ENCODE results near the gene PSMD5. TPM values are rescaled to one million over a fixed set of nuclear protein-coding genes. Genes with fewer than 3 reads are reported as not detected.

PSMD5 gene
- total and polyA plus RNA-seq, 7 donors: 13.2 to 42.6 (median 28.6) TPM

DNA sequence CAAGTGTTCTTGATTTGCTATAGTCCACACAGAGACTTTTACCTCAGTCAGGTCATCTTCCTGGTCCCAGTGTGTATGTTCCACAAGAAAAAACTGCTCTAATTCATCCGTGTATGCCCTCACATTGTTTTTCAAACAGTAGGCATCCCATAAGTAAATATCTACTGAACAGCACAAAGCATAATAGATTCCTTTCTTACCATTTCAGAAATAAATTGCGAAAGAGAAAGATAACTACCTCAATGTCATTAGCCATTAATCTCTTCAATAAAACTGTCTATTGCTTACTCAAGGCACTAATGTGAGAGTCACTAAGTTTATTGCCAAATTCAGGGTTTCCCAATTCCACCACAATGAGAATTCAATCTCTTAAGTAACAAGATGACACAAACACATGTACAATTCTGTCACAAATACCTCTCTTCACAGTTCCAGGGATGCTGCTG lies 59.1 kb downstream of the PSMD5 start:
- peak overlapping the region in 1 of 4 donors; percentile 27 for H3K27ac ChIP-seq
- TF ChIP-seq POLR2A (IDR thresholded peaks at IDR 0.05) (no peak), POLR2AphosphoS5 (IDR thresholded peaks at IDR 0.05) (peak in 3 of 4 donors; percentile 12 to 36 (median 24)), EP300 (IDR thresholded peaks at IDR 0.05) (no peak)
- TF ChIP-seq, protein P1, sequence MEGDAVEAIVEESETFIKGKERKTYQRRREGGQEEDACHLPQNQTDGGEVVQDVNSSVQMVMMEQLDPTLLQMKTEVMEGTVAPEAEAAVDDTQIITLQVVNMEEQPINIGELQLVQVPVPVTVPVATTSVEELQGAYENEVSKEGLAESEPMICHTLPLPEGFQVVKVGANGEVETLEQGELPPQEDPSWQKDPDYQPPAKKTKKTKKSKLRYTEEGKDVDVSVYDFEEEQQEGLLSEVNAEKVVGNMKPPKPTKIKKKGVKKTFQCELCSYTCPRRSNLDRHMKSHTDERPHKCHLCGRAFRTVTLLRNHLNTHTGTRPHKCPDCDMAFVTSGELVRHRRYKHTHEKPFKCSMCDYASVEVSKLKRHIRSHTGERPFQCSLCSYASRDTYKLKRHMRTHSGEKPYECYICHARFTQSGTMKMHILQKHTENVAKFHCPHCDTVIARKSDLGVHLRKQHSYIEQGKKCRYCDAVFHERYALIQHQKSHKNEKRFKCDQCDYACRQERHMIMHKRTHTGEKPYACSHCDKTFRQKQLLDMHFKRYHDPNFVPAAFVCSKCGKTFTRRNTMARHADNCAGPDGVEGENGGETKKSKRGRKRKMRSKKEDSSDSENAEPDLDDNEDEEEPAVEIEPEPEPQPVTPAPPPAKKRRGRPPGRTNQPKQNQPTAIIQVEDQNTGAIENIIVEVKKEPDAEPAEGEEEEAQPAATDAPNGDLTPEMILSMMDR (IDR thresholded peaks at IDR 0.05): no peak
- H3K4me1 ChIP-seq: peaks cover 0 to 19% (median 11%) of the 10 kb centered on the region in 4 donors
- H3K27me3 ChIP-seq: no peaks in the 10 kb centered on the region
- DNase-seq: no peak
- no peaks in the 10 kb centered on the region for H3K9me3 ChIP-seq
- peaks cover 0 to 36% (median 11%) of the 10 kb centered on the region in 4 donors for H3K36me3 ChIP-seq
- H3K4me3 ChIP-seq: no peak overlapping the region
- 65 to 78% methylated on average over 2 of the region's 2 CpGs for WGBS, 2 donors
- intact Hi-C loops (cut with DNase I): no loop called here

DNA sequence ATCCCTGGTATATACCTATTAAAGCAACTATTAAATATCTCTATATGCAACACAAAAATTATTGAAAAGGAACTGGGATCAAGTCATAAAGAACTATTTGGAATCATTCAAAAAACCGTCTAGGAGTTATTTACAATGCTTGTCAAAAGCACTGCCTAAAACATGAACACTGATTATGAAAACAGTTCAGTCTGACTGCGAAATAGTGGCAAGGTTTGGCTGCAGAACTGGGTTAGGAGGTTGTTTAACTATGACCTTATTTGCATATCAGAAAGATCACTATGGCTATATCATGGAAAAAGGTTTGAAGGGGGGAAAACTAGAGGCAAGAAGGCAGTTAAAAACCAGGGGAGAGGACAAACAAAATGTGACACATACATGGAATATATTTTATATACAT lies 61.5 kb downstream of the PSMD5 start:
- H3K9me3 ChIP-seq: no peaks in the 10 kb centered on the region
- peaks cover 0 to 36% (median 7%) of the 10 kb centered on the region in 4 donors for H3K36me3 ChIP-seq
- no peak overlapping the region for H3K4me3 ChIP-seq
- TF ChIP-seq POLR2AphosphoS5 (IDR thresholded peaks at IDR 0.05): no peak
- TF ChIP-seq, protein P1 (IDR thresholded peaks at IDR 0.05): no peak
- TF ChIP-seq POLR2A (IDR thresholded peaks at IDR 0.05): no peak
- no peak for TF ChIP-seq EP300 (IDR thresholded peaks at IDR 0.05)
- intact Hi-C loops (cut with DNase I): no loop called here
- peaks cover 0 to 7% (median 3%) of the 10 kb centered on the region in 4 donors for H3K4me1 ChIP-seq
- no peaks in the 10 kb centered on the region for H3K27me3 ChIP-seq
- WGBS, 2 donors: 87 to 89% methylated on average over 2 of the region's 2 CpGs
- no peak overlapping the region for H3K27ac ChIP-seq
- no peak for DNase-seq

DNA sequence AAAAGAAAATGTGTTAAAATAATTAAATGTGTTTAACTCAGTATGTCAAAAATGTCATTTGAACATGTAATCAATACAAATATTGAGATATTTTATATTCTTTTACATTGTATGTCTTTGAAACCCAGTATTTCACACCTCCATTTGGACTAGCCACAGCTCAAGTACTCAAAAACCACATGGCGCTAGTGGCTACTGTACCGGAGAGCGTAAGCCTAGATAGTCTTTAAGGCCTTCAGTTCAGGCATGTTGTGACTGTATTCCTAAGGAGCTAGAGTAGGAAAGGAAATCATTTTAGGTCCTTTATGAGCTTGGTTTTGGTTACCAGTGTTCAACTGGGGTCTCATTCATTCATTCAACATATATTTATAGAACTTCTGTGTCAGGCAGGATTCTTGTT lies 62.4 kb downstream of the PSMD5 start:
- peaks cover 0 to 37% (median 15%) of the 10 kb centered on the region in 4 donors for H3K36me3 ChIP-seq
- no peak overlapping the region for H3K4me3 ChIP-seq
- H3K4me1 ChIP-seq: peaks cover 0 to 7% (median 3%) of the 10 kb centered on the region in 4 donors
- H3K27ac ChIP-seq: no peak overlapping the region
- no peaks in the 10 kb centered on the region for H3K27me3 ChIP-seq
- intact Hi-C loops (cut with DNase I): no loop called here
- no peak for DNase-seq
- no peaks in the 10 kb centered on the region for H3K9me3 ChIP-seq
- TF ChIP-seq, protein P1 (IDR thresholded peaks at IDR 0.05): no peak
- TF ChIP-seq EP300 (IDR thresholded peaks at IDR 0.05): no peak
- TF ChIP-seq POLR2AphosphoS5 (IDR thresholded peaks at IDR 0.05): no peak
- no peak for TF ChIP-seq POLR2A (IDR thresholded peaks at IDR 0.05)
- 95% methylated on average over 3 of the region's 3 CpGs for WGBS, 2 donors

DNA sequence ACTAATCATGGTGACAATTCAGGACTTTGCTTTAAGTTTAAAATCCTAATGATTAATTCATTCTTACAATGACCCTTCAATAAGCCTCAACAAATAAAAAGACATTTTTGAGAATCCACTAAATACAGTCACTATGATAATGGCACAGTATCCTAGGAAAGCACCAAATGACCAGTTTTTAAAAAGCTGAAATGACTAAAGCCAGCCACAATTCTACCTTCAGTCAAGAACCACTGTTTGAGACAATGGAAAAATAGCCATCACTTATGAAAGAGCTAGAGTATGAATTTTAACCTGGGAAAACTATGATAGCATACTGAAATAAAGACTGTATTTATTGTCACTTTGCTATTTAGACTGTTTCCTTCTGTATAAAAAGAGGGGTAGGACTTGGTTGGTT lies 63.5 kb downstream of the PSMD5 start:
- no peak overlapping the region for H3K4me3 ChIP-seq
- H3K9me3 ChIP-seq: no peaks in the 10 kb centered on the region
- TF ChIP-seq POLR2A (IDR thresholded peaks at IDR 0.05) (no peak), POLR2AphosphoS5 (IDR thresholded peaks at IDR 0.05) (no peak), EP300 (IDR thresholded peaks at IDR 0.05) (no peak)
- TF ChIP-seq, protein P1 (IDR thresholded peaks at IDR 0.05): no peak
- DNase-seq: no peak
- H3K27ac ChIP-seq: no peak overlapping the region
- no peaks in the 10 kb centered on the region for H3K27me3 ChIP-seq
- peaks cover 0 to 7% (median 3%) of the 10 kb centered on the region in 4 donors for H3K4me1 ChIP-seq
- intact Hi-C loops (cut with DNase I): no loop called here
- peaks cover 0 to 46% (median 16%) of the 10 kb centered on the region in 4 donors for H3K36me3 ChIP-seq

DNA sequence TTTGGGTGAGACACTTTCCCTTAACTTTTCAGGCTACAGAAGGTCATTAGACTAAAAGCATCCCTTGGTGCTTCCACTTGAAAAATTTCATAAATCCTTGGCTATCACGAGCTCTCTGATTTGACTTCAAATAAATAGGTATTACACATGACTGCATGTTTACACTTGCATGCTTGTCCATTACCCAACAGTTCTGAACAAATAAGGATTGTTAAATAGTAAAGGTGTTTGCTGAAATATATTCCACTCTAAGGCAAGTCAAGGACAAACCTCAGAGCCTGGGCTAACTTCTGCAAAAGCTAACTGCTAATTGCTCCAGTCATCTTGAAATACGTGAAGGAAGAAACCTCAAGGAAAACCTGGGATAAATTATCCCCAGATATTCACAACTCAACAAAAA lies 64.0 kb downstream of the PSMD5 start:
- H3K27ac ChIP-seq: no peak overlapping the region
- H3K4me1 ChIP-seq: peaks cover 0 to 6% (median 1%) of the 10 kb centered on the region in 4 donors
- no peak for DNase-seq
- H3K9me3 ChIP-seq: no peaks in the 10 kb centered on the region
- intact Hi-C loops (cut with DNase I): no loop called here
- H3K27me3 ChIP-seq: no peaks in the 10 kb centered on the region
- 80 to 86% methylated on average over 2 of the region's 2 CpGs for WGBS, 2 donors
- peaks cover 0 to 49% (median 17%) of the 10 kb centered on the region in 4 donors for H3K36me3 ChIP-seq
- no peak overlapping the region for H3K4me3 ChIP-seq
- no peak for TF ChIP-seq POLR2A (IDR thresholded peaks at IDR 0.05)
- TF ChIP-seq, protein P1 (IDR thresholded peaks at IDR 0.05): no peak
- TF ChIP-seq EP300 (IDR thresholded peaks at IDR 0.05): no peak
- TF ChIP-seq POLR2AphosphoS5 (IDR thresholded peaks at IDR 0.05): no peak
